ENCODE results near the gene PNPLA5. TPM values are rescaled to one million over a fixed set of nuclear protein-coding genes. Genes with fewer than 3 reads are reported as not detected.

Gene PNPLA5
- total RNA-seq, 4 donors from 2014 or later: 1.7 to 9.7 (median 4.8) TPM; not detected in 1

GRCh38 chr22:43853328-43853931 lies 38.4 kb downstream of the PNPLA5 start:
- peak in 1 of 2 donors; percentile 80 for DNase-seq (ENCODE audit: low spot score in 2 of 2)
- 75 to 84% methylated on average over 6 to 9 of the region's 10 CpGs for WGBS, 2 donors
- intact Hi-C loops (cut with DNase I; ENCODE audit: low total_unique reads): no loop called here
- no peak overlapping the region for H3K4me3 ChIP-seq (ENCODE audit: low read depth, poor library complexity, severe bottlenecking)
- no peak for TF ChIP-seq POLR2A (IDR thresholded peaks at IDR 0.05)
- no peak for TF ChIP-seq CTCF (IDR thresholded peaks at IDR 0.05)

- no peak overlapping the region for H3K4me3 ChIP-seq (ENCODE audit: low read depth, poor library complexity, severe bottlenecking)
- no peak for TF ChIP-seq POLR2A (IDR thresholded peaks at IDR 0.05)
- TF ChIP-seq CTCF (IDR thresholded peaks at IDR 0.05): no peak
- peak in 1 of 2 donors; percentile 79 for DNase-seq (ENCODE audit: low spot score in 2 of 2)
- intact Hi-C loops (cut with DNase I; ENCODE audit: low total_unique reads): no loop called here
- WGBS, 2 donors: 71 to 76% methylated on average over 19 of the region's 19 CpGs
Observed at GRCh38 chr22:43852573-43853327, 39.1 kb downstream of the PNPLA5 start.

DNA sequence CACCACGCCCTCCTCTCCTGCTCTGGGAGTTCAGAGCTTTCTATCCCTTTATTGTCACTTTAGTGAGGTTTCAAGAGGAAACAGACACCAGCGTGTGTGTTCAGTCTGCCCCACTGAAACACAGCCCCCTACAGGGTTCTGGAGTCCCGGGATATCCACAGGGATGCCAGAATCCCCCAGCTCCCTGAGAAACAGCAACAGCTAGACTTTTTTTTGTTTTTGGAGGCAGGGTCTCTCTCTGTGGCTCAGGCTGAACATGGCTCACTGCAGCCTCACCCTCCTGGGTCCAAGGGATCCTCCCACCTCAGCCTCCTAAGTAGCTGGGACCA lies 39.9 kb downstream of the PNPLA5 start:
- TF ChIP-seq POLR2A (IDR thresholded peaks at IDR 0.05): no peak
- no peak for TF ChIP-seq CTCF (IDR thresholded peaks at IDR 0.05)
- WGBS, 2 donors: 46 to 52% methylated on average over 3 of the region's 3 CpGs
- DNase-seq (ENCODE audit: low spot score in 2 of 2): no peak
- intact Hi-C loops (cut with DNase I; ENCODE audit: low total_unique reads): no loop called here
- no peak overlapping the region for H3K4me3 ChIP-seq (ENCODE audit: low read depth, poor library complexity, severe bottlenecking)

- H3K4me3 ChIP-seq (ENCODE audit: low read depth, poor library complexity, severe bottlenecking): no peak overlapping the region
- 54 to 64% methylated on average over 12 to 13 of the region's 13 CpGs for WGBS, 2 donors
- intact Hi-C loops (cut with DNase I; ENCODE audit: low total_unique reads): no loop called here
- peak in 1 of 2 donors; percentile 73 for DNase-seq (ENCODE audit: low spot score in 2 of 2)
- no peak for TF ChIP-seq POLR2A (IDR thresholded peaks at IDR 0.05)
- TF ChIP-seq CTCF (IDR thresholded peaks at IDR 0.05): no peak
Observed at GRCh38 chr22:43851058-43851978, 40.5 kb downstream of the PNPLA5 start.

DNA sequence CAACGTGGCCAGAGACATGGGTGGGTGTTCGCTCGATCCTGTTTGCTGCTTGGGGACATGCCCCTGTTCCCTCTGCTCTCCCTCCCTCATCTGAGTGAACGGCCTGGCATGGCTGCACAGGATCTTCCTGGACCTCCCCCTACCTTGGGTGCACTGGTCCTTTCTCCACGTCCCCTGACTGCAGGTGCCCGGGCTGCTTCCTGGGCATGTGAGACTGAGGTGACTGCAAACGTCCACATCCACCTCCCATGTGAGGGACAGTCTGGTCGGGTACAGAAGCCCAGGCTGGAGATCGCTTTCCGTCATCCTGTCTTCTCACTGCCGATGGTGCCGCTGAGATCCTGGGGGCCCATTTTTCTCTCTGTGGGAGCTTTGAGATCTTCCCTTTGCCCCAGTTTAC lies 41.3 kb downstream of the PNPLA5 start:
- H3K4me3 ChIP-seq (ENCODE audit: low read depth, poor library complexity, severe bottlenecking): no peak overlapping the region
- TF ChIP-seq CTCF (IDR thresholded peaks at IDR 0.05) (no peak), POLR2A (IDR thresholded peaks at IDR 0.05) (no peak)
- 70 to 75% methylated on average over 12 of the region's 12 CpGs for WGBS, 2 donors
- peak in 1 of 2 donors; percentile 45 for DNase-seq (ENCODE audit: low spot score in 2 of 2)
- intact Hi-C loops (cut with DNase I; ENCODE audit: low total_unique reads): no loop called here
